Measurements from ENCODE around the gene METRNL.

GRCh38 chr17:83138820-83139219, 59.4 kb downstream of the METRNL start:
- TF ChIP-seq CTCF (IDR thresholded peaks at IDR 0.05; ENCODE audit: insufficient read depth, low read length, poor library complexity, severe bottlenecking) (no peak), EZH2phosphoT487 (conservative IDR thresholded peaks at IDR 0.05; ENCODE audit: low read length) (no peak)

All from SU-DHL-6 (cell line).